ENCODE measurements around the gene KCNIP3.
A peak's percentile ranks its signal among the peaks of the same experiment; 100 is the strongest.
"Not testable (repeated sequence)": the region's sequence is repeated elsewhere in the genome, so short reads cannot be mapped to it uniquely, and the experiment has no call there.

KCNIP3 gene

GRCh38 chr2:95387358-95387757 is 90.2 kb downstream of the KCNIP3 start:
- no peak for DNase-seq

DNA sequence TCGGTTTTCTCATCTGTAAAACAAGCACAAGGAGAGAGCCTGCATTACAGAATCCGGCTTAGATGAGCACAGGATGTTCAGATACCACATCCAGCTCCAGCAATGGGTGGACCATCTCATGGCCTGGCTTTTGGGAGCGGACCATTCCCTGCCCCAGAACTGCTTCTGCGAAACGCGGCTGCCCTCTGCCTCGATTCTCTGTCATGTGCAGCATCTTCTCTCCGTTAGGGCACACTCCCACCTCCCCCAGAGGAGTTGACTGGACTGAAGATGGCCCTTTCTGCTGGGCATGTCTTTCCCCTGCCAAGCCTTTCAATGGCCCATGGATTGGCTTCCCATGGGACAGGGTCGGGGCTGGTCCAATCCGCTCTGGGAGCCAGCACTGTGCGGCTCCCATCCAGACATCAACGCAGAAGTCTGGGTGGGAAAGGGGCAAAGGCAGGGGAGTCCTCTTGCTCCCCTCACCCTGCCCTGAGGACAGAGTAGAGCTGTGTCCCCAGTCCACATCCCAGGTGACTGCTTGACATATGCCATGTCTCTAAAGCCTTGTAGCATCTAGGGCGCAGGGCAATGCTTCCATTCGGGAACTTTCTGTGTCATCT is 91.0 kb downstream of the KCNIP3 start:
- DNase-seq = no peak

DNA sequence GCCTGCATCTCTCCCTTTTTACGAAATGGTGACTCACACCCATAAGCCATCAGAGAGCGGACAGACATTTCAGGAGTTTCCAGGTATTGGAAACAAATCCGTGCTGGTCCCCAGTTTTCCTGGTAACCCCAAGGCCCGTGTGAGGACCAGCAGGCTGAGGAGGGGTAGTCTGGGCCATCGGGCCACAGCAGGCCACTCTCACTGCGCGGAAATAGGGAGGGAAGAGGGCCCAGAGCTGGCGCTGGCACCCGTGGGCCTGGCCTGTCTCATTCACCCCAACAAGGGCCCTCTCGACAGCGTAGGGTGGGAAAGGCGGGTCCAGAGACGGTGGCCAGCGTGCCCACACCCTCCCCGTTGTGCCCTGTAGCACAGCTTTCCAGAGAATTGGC is 91.7 kb downstream of the KCNIP3 start:
- no peak for DNase-seq

DNA sequence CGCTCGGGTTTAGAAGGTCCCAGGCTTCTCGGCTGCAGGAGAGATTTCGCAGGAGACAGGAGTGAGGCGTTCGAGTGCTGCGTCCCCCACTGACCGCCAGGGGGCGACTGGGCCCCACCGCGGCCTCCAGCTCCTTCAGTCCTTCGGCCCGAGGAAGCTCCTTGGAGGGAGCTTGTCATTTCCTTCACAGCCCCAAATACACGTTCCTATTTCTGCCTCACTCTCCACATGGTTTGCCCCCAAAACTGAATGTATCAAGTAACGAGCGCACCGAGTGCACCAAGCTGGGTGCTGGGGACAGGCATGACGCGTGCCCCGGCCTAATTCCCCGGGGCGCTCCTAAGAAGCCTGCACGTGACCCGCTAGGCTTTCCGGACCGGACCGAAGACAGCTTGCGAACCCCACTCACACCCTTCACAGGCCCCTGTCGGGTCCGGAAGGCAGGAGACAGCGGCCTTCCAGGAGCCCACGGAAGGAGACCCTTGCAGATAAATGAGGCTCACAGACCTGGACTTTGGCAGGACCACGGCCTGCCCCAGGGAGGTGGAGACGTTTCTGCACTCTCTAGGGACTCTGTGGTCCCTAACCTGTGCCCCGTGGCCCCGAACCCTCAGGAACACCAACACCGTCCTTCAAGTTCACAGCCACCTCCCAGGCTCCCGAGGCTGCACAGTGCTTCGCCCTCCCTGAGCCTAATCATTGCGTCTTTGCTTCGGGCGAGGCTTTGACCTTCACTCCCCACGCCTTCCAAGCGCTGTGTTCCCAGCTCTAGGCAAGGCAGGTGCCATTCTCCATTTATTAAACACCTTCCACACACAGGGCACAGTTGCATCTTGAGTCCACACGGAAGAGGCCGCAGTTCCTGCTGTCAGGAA is 92.3 kb downstream of the KCNIP3 start:
- DNase-seq = peak; percentile 28 to 41

- no peak for DNase-seq
Observed at GRCh38 chr2:95390272-95390880, 93.2 kb downstream of the KCNIP3 start.

- DNase-seq = no peak
Observed at GRCh38 chr2:95390881-95391321, 93.8 kb downstream of the KCNIP3 start.

DNA sequence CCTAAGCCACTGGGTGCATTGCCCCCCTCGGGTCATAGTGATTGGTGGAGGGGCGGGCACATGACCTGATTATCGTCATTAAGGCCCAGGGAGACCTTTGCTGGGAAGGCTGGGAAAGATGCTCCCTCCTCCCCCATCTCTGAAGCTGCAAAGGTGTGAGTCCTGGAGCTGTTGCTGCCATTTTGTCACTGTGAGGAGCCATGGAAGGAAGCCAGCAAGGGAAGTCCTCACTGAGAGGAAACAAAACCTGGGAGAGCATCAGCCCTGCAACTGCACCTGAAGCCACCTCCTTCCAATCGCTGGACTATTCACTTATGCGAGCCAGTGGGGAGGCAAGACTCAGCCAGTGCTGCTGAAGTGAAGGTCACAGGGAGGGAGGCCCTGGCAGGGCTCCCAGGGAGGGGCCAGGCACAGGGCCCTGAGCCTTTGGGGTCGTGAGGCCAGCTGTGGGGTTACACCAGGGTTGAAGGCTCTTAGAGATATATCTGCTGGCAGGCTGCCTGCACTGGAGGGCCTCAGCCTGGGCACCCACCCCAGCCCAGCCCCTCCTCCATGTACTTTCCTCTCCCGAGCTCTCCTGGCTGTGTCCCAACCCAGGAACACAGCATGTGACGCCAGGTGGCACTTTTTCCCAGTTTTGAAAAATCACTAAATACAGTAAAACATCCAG is 94.6 kb downstream of the KCNIP3 start:
- no peak for DNase-seq

DNA sequence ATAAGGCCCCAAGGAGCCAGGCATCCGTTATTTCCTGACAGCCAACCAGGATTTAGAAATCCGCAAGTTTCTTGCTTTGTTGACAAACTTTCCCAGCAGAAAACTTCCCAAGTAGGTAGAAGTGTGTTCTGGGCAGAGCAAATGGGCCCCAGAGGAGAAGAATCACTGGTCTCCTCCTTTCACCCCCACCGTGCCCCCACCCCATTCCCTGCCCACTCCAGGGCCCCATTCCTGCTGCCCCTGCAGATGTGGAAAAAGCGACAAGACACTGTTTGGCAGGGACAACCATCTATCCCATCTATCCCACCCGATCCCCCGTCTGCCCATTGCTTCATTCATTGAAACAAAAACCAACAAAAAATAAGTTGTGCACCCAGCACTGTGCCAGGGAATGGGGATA is 95.2 kb downstream of the KCNIP3 start:
- no peak for DNase-seq

DNA sequence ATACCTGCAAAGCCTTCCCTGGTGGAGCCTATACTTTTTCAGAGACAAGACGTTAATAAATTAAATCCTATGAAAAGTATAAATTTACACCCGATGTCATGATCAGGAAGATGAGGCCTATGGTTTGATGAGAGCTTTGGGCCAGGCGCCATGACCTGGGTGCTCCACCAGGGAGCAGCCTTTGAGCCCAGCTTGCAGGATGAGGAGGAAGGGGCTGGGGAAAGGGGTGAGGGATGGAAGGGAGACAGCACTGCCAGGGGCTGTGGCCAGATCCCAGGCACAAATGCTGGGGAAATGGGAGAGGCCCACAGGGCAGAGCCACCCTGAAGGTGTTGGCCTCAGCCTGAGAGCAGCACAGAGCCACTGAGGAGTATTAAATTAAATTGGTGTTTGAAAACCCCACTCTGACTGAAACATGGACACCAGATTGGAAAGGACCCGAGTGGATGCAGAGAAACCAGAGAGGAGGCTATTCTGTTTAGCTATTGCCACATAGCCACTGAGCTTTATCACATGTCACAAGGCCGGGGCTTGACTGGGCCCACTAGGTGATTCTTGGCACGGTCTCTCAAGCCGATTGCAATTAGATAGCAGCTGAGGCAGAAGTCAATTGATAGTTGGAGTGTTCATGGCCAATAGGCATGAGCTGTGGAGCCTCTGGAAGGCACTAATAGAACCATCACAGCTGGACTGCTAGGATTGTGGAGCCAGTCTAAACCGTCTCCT is 95.7 kb downstream of the KCNIP3 start:
- DNase-seq = no peak

GRCh38 chr2:95393901-95394300 is 96.8 kb downstream of the KCNIP3 start:
- DNase-seq = no peak

DNA sequence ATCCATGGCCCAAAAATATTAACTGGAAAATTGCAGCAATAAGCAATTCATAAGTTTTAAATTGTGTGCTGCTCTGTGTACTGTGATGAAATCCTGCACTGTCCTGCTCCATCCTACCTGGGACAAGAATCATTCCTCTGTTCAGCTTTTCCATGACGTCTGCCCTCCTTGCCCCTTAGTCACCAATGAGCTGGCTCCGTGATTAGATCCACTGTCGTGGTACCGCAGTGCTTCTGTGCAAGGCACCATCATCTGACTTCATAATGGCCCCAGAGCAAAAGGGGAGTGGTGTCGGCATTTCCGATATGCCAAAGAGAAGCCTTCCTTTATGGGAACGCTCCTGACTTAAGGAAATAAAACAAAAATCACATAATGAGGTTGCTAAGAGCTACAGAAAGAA is 101.9 kb downstream of the KCNIP3 start:
- DNase-seq = no peak

DNA sequence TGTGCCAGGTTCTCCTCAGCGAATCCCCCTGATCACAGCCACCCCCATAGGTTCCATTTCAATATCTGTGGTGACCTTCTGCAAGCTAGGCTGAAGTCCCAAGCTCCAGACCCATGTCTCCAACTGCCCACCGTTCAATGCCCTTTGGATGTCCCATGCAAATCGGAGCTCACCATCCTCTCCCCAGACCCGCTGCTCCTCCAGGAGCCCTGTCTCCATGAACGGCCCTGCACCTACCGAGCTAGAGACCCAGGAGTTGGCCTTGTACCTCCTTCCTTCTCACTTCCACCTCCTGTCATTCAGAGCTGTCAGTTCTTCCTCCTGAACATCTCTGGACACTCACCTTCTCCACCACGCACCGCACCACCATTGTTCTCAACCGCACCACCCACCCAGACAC is 104.3 kb downstream of the KCNIP3 start:
- DNase-seq = no peak

- DNase-seq = not testable (repeated sequence)
Observed at GRCh38 chr2:95402004-95402369, 104.8 kb downstream of the KCNIP3 start.

- peak; percentile 89 to 92 for DNase-seq
Observed at GRCh38 chr2:95402370-95403203, 105.4 kb downstream of the KCNIP3 start, which contains the start of gene FAHD2A. FAHD2A (plus strand) TSS chr2:95402708; CDS start chr2:95405559, 2,851 bp downstream.

DNA sequence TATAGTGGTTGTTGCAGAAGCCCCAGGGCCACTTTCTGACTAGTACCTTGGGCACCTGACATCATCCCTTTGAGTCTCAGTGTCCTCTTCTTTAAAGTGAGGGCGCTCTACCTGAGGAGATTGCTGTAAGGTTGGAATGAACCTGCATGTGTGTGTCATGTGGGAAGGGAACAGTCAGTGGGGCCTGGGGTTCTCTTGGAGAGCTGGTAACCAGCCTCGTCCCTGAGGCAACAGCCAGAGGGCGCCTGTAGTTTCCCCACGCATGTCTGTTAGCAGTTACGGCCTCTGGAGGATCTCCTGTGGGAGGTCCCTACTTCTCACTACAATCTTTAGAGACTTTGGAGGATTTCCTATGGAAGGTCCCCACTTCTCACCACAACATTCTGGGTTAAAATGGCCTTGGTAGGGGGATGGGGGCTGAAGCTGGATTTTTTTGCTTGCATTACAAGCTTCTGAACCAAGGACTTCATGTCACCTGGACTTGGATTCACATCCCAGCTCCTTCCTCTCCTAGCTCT is 106.1 kb downstream of the KCNIP3 start:
- peak; percentile 14 to 49 for DNase-seq

- DNase-seq = not testable (repeated sequence)
Observed at GRCh38 chr2:95403824-95404223, 106.7 kb downstream of the KCNIP3 start.

- not testable (repeated sequence) for DNase-seq
Observed at GRCh38 chr2:95404676-95405075, 107.5 kb downstream of the KCNIP3 start.

GRCh38 chr2:95411239-95411638 is 114.1 kb downstream of the KCNIP3 start:
- DNase-seq = not testable (repeated sequence)

DNA sequence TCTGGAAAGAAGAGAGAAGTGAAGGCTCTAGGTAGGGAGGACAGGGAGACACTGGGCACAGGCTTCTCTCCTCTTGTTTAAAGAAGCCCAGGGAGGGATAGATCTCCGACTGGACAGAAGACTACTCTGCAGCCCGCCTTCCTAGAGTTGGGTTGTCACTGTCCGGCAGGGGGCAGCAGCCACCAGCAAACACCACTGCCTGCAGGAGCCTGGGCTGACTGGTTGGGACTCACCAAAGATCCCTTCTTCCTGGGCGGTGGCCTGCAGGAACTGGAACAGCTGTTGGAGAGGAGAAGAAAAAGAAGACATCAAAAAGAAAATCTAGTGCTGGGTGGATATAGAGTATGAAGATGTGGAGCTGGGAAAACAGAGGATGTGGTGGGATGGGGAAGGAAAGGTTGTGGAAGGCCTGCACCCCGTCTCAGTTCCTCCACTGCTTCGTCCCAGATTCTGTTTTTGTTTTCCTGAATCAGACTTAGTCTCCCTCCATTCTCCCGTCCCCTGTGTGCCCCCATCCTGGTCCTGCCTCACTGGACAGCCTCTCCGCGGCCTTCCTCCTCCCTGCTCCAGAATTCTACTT is 117.0 kb downstream of the KCNIP3 start:
- DNase-seq = peak; percentile 66 to 85

DNA sequence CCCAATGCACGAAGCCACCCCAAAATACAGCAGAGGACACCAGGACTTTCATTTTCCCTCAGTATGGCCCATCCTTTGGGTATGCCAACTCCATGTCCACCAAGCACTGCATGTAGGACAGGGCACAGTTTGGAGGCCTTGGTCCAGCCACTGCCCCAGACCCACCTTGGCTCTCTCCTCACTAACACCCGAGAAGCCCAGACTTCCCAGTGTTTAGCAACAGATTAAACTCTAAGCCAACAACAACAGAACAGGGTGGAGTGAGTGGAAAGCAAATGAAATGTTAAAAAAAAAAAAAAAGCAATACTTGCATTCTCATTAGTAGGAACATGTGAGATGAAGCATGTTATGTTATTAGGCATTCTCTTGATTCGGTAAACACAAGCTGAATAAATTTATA is 118.0 kb downstream of the KCNIP3 start:
- not testable (repeated sequence) for DNase-seq

DNA sequence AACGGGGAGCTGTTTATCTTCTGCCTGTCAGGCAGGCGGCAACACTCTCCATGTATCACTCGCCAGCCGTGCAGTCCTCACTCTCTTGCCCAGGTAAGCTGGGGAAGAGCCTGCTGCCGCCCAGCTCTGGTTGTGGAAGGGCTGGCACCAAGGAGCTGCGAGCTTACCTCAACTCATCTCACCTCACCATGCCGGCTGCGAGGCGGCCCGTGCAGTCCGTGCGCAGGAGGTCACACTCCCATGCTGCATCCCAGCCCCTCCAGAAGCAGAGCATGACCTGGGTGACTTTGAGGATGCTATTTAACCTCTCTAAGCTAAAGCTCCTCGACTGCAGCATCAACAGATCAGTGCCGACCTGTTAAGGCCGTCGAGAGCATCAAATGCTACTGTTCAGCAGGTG is 118.4 kb downstream of the KCNIP3 start:
- DNase-seq = not testable (repeated sequence)

Data from hippocampal formation (tissue), 2 donors.